DOHH2 (cell line): ENCODE measurements around the gene GALNT13.

Experiments used
- EZH2phosphoT487 ChIP-seq: fragments of 200-600 bp; sonication (generic); IDR thresholded peaks from 2 replicates; pipeline ENCODE4 v1.6.1; 2017; ENCODE audit warnings: borderline replicate concordance, mild to moderate bottlenecking, antibody characterized with exemption, low read length, moderate library complexity, mixed read lengths
- TF ChIP-seq, protein P1 (sequence below): fragments of 200-600 bp; sonication (generic); IDR thresholded peaks from one replicate; pipeline ENCODE4 v1.5.1; 2014; ENCODE audit warnings: antibody characterized with exemption, mild to moderate bottlenecking, low read depth, low read length; ENCODE audit not compliant: poor library complexity, severe bottlenecking

GRCh38 chr2:154243685-154244084, 372.0 kb downstream of the GALNT13 start:
- TF ChIP-seq, protein P1, sequence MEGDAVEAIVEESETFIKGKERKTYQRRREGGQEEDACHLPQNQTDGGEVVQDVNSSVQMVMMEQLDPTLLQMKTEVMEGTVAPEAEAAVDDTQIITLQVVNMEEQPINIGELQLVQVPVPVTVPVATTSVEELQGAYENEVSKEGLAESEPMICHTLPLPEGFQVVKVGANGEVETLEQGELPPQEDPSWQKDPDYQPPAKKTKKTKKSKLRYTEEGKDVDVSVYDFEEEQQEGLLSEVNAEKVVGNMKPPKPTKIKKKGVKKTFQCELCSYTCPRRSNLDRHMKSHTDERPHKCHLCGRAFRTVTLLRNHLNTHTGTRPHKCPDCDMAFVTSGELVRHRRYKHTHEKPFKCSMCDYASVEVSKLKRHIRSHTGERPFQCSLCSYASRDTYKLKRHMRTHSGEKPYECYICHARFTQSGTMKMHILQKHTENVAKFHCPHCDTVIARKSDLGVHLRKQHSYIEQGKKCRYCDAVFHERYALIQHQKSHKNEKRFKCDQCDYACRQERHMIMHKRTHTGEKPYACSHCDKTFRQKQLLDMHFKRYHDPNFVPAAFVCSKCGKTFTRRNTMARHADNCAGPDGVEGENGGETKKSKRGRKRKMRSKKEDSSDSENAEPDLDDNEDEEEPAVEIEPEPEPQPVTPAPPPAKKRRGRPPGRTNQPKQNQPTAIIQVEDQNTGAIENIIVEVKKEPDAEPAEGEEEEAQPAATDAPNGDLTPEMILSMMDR: no peak
- TF ChIP-seq EZH2phosphoT487: no peak
